HG03432 (cell line): ENCODE data around the gene DDIAS.
"Not testable (repeated sequence)": the region's sequence is repeated elsewhere in the genome, so short reads cannot be mapped to it uniquely, and the experiment has no call there.

Experiments used
- ATAC-seq: cut with Tn5 transposase; IDR thresholded peaks from one replicate; pipeline ENCODE4 v1.9.1; 2021; ENCODE audit warnings: mild to moderate bottlenecking, moderate library complexity; ENCODE audit not compliant: unreplicated experiment

The DDIAS gene

DNA sequence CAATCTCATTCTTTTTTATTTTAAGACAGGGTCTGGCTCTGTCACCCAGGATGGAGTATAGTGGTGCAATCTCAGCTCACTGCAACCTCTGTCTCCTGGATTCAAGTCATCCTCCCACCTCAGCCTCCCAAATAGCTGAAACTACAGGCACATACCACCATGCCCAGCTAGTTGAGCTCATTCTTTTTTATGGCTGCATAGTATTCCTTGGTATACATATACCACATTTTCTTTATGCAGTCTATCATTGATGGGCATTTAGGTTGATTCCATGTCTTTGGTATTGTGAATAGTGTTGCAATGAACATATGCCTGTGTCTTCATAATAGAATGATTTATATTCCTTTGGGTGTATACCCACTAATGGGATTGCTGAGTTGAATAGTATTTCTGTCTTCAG lies 60.5 kb downstream of the DDIAS start:
- ATAC-seq, result not testable (repeated sequence)

DNA sequence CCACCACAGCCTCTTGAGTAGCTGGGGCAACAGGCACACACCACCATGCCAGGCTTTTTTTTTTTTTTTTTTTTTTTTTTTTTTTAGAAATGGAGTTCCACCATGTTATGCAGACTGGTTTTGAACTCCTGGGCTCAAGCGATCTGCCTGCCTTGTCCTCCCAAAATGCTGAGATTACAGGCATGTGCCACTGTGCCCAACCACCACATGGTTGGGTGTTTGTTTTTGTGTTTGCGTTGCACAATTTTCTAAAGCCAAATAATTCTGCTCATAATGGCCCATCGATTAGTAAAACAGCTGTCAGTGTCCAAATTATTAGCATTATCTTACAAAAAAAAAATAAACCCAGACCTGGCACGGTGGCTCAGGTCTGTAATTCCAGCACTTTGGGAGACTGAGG lies 65.8 kb downstream of the DDIAS start:
- no peak for ATAC-seq

DNA sequence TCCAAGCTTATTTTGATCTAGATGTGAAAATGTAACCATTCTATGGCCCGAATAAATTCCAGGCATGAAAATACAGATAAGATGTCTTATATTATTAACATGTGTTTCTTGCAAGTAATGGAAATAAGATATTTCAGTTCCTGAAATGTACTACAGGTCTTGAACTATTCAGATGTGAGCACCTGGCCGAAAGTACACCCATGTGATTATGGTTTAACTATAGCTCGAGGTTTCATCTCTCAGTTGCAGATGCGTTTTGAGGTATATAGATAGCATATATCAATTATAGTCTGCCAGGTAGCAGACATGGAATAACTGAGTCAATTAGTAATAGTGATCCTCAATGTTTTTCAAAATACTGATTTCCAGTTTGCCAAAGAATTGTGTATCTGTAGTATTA lies 68.3 kb downstream of the DDIAS start:
- peak; percentile 95 for ATAC-seq

DNA sequence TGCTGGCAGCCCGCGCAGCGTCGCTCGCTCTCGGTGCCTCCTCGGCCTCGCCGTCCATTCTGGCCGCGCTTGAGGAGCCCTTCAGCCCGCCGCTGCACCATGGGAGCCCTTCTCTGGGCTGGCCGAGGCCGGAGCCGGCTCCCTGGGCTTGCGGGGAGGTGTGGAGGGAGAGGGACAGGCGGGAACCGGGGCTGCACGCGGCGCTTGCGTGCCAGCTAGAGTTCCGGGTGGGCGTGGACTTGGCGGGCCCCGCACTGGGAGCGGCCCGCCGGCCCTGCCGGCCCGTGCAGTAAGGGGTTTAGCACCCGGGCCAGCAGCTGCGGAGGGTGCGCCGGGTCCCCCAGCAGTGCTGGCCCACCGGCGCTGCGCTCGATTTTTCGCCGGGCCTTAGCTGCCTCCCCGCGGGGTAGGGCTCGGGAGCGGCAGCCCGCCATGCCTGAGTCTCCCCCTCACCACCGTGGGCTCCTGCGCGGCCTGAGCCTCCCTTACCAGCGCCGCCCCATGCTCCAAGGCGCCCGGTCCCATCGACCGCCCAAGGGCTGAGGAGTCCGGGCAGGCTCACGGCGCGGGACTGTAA lies 69.1 kb downstream of the DDIAS start:
- ATAC-seq, result not testable (repeated sequence)

DNA sequence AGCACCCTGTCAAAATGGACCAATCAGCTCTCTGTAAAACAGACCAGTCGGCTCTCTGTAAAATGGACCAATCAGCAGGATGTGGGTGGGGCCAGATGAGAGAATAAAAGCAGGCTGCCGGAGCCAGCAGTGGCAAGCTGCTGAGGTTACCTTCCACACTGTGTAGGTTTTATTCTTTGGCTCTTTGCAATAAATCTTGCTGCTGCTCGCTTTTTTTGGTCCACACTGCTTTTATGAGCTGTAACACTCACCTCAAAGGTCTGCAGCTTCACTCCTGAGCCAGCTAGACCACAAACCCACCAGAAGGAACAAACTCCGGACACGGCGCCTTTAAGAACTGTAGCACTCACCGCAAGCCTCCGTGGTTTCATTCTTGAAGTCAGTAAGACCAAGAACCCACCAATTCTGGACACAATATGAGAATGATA lies 70.0 kb downstream of the DDIAS start:
- ATAC-seq, result peak; percentile 49

DNA sequence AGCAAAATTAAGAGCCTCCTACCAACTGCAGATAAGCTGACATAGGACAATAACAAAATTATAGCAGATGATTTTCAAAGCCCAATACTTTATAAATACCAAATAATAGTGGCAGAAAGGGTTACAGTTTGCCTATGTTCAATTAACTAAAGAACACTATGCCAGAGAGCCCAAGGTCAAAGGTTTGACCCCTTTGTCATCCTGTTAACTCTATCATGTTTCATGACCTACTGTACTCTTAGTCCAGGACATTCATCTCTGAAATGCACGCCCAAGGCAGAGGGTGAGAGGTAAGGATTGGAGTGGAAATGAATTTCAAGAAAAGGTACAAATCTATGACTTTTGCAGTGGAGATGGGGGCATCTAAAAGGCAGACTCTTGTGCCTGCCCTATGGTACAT lies 70.6 kb downstream of the DDIAS start:
- no peak for ATAC-seq

DNA sequence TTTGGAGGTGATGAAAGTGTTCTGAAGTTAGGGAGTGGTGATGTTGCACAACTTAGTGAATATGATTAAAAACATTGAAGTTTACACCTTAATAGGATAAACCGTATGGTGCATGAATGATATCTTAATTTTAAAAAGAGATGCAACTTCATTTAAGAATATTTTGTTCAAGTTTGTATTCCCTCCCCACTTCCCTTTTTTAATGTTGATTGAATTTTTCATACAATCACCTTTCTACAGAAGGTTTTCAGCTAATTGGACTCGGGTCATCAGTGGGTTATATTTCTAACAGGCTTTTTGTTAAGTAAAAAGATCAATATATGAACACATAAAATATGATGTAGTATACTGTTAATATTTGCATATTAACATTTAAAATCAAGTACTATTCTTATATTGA lies 72.6 kb downstream of the DDIAS start:
- no peak for ATAC-seq

DNA sequence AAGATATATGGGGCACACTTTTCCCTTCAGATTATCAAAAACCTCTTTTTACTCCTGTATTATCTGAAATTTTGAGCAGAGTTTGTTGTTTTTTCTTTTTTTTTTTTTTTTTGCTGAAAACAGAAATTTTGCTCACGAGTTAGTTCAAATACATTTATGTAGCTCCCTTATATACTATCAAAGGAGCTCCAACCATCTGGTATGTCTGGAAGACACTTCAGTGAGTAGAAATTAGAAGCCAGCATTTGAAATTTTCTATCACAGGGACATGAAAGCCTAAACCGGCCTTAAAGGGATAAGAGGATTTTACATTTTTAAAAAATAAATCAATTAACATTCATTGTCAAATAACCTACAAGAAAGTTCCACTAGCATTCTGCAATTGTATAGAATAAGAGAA lies 73.3 kb downstream of the DDIAS start:
- ATAC-seq, result no peak

DNA sequence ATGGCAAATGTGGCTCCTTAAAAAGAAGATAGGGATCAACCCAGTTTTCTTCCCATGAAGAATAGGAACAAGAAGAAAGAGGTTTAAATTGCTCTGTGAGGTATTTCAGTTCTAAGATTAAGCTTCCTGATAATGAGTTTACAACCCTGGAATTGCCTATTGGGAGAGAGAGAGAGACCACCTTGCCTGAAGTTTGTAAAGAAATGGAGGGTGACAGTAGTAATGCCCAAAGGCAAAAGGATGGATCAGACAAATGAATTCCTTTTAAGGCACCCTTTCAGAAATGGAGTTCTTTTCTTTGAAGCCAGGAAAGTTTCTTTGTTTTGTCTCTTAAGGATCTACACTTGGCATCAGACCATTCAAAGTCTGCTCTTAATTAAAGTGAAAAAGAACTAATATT lies 74.3 kb downstream of the DDIAS start:
- ATAC-seq, result no peak

DNA sequence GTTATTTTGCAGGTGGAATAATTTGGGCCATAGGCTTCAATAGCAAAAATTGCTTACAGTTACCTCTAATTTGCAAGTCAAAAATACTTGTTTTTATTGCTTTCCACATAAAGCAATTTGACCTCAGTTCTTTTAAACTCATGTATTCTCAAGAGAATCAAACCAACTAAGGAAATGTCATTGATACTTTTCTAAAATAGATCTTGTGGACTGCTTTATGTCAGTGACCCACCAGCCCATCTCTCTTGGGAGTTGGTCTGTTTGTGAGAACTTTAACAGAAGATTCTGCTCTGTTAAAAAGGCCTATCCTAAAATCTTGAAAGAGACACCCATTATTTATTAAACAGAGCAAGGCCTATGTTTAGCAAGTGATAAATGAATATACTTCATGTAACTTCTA lies 75.2 kb downstream of the DDIAS start:
- peak; percentile 44 for ATAC-seq

DNA sequence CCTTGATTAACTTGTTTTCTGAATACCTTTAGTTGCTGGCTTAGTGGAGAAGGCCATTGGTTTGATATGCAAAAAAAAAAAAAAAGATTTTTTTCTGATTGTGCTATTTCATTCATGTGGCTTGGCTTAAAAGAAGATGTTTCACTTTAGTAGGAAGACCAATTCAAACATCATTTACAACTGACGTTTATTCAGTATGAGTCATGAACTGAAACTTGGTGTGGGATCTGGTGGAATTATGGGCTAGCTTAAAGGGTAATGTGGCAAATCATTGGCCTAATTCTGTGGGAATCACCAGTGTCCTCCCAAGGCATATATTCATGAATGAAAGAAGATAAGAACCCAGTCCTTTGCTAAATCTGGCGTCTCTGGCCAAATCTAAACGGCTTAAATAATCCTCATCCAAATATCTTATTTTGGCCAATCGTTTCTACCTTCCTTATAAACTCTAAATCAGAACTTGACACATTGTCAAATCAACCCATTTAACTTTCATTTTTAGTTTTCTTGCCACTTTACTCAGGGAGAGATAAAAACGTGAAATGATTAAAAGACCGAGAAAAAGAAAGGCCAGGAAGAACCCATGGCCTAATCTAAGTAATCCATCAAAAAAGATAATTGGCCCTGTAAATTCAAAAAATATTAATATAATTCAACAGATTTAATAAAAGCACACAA lies 77.0 kb downstream of the DDIAS start:
- ATAC-seq, result peak; percentile 61

DNA sequence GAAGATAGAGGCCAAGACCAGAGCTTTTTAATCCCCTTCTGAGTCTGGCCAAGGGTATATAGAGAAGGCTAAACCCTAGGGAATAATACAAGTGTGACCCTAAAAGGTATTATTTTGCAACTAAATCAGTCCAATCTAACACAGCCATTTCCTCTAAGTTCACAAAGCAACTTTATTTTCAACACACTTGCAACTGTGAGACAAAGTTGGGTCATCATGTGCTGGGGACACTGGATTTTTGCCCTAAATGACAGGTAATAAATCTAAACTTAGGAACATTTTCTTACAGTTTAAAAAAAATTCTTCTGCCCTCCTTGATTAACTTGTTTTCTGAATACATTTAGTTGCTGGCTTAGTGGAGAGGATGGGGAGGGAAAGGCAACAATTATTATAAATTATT lies 78.3 kb downstream of the DDIAS start:
- no peak for ATAC-seq

DNA sequence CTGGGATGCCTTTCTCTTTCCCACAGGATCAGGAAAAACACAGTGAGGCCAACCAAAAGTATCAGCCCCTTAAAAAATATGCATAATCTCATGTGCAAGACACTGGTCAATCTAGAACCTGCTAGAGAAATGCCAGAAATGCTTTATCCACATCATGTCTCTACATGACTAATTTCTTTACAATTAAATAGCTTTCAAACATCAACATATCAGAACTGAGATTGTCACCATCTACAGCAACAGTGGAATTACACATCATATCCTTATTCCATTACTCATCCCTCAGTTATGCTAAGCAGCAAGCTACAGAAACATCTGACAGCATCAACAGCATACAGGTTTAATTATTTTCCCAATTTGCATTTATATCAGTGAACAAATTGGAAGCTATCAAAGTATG lies 78.8 kb downstream of the DDIAS start:
- no peak for ATAC-seq

DNA sequence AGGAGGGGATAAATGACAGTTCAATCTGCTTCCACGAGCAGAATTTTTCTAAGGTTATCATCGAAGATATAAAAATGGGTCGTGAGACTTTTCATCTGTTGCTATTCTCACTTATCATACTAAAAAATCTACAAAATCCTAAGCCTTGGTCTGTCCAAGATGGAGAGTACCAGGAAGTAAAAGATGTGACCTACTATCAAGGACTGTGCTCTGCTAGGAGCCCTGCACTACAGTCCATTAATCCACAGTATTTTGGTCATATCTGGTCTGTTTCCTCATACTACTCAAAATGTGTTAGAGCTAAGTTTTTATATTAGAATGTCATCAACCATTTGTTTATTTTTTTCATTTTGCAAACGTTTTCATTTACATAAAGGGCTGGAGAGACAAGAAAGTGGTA lies 79.4 kb downstream of the DDIAS start:
- ATAC-seq, result no peak

DNA sequence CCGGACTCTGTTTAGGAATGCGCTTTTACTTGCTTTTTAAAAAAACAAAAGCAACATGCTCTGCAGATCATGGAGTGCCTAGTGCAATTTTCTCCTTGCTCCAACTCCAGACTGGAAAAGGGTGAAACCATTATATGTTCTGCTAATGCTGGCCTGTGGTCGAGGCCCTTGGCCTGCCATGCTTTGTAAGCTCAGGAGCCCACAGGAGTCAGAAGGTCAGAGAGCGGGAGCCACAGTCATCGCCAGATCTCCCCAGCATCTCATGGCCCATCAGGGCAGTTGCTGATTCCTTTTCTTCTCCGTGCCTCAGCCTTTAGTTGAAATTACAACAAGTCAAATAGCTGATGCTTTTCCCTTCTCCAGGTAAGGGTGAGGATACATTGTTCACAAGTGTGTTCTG lies 80.3 kb downstream of the DDIAS start:
- no peak for ATAC-seq
